HL-60/S4 treated with retinoic acid at 250 ng/mL for 4 days and 3 days (cell line): Measurements from ENCODE around the gene MLC1.

Experiments
- in situ Hi-C: fragments of 300-500 bp; cut with MboI; formaldehyde crosslinking; loops from 2 replicates; pipeline ENCODE4 v1.7.0; 2022; ENCODE audit warnings: low sequenced_read_pairs

Gene MLC1

DNA sequence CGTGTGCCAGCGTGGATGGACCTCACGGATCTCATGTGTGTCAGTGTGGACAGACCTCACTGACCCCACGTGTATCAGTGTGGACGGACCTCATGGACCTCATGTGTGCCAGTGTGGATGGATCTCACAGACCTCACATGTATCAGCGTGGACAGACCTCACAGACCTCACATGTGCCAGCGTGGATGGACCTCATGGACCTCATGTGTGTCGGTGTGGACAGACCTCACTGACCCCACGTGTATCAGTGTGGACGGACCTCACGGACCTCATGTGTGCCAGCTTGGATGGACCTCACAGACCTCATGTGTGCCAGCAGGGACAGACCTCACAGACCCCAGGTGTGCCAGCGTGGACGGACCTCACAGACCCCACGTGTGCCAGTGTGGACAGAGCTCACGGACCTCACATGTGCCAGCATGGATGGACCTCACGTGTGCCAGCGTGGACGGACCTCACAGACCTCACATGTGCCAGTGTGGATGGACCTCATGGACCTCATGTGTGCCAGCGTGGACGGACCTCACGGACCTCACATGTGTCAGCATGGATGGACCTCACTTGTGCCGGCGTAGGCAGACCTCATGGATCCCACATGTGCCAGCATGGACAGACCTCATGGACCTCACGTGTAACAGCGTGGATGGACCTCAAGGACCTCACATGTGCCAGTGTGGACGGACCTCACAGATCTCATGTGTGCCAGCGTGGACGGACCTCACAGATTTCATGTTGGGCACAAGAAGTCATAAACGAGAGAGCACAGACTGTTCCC is 45.4 kb downstream of the MLC1 start:
- in situ Hi-C loops: no loop called here

GRCh38 chr22:50035976-50036724 is 49.1 kb downstream of the MLC1 start:
- in situ Hi-C loops: no loop called here

DNA sequence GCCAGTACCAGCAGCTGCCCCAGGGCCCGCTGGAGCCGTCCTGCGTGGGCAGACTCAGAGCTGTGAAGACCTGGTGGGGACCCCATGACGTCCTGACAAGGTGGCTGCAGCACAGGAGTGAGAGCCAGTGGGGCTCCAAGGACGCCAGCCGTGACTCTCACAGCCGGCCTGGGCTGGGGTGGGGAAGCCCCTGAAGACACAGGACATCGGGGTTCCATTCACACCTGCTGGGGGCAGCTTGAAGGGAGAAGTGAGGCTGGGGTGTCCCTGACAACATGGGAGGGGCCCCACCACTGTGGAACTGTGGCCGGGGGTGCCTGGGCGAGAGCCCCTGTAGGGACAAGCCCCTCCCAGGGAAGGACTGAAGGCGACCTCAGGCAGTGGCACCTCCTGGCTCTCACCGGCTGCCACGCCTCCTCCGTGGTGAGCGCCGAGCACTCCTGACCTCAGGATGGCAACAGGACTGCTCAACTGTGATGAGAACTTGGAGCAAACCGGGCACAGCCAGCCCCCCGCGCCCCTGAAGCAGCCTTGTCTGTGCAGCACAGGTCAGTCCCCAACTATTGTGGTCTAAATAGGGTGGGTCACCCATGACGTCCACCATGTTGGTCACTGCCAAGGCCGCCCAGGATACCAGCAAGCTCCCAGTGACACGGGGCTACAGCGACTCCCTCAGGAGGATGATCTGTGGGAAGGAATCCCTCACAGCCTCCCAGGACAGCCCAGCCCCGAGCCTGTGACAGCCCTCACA is 49.9 kb downstream of the MLC1 start:
- in situ Hi-C loops: no loop called here

- in situ Hi-C loops: no loop called here
Measured at GRCh38 chr22:50034126-50035081, 50.8 kb downstream of the MLC1 start.

DNA sequence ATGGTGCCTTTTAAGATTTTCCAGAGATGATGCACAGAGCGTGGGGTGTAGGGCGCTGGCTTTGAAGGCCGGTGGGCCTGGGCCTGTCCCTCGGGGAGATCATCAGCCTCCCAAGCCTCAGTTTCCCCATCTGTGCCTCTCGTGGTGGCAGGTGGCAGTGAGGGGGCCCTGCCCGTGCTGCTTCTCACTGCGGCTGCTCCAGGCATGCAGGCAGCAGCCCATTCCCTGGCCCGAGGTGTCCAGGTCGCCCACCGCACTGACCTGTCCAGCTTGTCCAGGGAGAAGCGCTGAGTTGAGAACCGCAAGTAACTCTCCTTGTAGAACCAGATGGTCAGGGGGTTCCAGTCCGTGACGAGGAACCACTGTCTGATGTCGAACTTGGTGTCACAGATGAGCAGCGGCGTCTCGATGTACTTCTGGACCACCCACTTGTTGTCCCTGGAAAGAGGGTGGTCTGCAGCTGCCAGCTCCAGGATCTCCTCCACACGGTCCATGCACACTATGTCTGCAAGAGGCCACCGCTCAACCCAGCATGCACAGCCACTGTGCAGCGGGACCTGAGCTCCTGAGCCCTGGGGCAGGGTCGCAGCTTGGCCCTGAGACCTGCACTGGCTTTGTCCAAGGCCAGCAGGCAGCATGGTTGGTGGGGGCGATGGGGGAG is 52.2 kb downstream of the MLC1 start:
- in situ Hi-C loops: no loop called here

GRCh38 chr22:50032109-50032871 is 52.9 kb downstream of the MLC1 start:
- in situ Hi-C loops: no loop called here

- in situ Hi-C loops: no loop called here
Measured at GRCh38 chr22:50031189-50032091, 53.8 kb downstream of the MLC1 start.

DNA sequence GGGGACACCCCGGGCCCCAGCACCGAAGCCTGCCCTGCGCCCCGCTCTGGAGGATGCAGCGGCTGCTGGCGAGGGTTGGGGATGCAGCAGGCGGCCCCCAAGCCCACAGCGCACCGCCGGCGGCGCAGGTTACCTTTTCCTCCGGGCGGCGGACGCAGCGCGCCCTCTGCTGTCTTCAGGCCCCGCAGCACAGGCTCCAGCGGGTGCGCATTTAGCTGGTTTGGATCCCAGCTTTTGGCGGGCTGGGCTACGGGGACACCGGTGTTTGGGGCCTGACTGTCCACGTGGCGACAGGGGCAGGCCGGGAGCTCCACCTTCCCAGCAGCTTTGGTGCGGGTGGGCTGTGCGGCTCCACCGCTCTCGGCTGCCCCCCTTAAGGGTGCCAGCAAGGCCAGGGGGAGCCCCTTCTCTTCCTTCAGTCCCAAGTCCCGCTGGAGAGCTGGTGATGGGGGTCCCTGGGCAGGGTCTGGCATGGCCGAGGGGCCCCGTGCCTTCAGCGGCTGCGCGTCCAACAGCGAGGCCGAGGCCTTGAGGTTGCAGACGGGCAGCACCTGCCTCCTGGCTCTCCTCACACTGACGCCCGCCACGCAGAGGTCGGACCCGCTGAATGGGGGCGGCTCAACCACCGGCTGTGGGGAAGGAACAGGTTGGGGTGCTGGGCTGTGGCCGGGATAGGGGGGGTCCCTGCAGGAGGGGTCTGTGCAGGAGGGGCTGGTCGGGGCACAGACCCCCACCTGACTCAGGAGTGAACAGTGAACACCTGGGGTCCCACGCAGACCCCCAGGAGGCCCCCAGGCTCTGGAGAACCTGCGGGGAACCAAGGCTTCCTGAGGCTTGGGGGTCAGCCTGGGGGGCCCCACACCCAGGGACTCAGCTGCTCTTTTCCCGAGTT is 54.7 kb downstream of the MLC1 start:
- in situ Hi-C loops: no loop called here

DNA sequence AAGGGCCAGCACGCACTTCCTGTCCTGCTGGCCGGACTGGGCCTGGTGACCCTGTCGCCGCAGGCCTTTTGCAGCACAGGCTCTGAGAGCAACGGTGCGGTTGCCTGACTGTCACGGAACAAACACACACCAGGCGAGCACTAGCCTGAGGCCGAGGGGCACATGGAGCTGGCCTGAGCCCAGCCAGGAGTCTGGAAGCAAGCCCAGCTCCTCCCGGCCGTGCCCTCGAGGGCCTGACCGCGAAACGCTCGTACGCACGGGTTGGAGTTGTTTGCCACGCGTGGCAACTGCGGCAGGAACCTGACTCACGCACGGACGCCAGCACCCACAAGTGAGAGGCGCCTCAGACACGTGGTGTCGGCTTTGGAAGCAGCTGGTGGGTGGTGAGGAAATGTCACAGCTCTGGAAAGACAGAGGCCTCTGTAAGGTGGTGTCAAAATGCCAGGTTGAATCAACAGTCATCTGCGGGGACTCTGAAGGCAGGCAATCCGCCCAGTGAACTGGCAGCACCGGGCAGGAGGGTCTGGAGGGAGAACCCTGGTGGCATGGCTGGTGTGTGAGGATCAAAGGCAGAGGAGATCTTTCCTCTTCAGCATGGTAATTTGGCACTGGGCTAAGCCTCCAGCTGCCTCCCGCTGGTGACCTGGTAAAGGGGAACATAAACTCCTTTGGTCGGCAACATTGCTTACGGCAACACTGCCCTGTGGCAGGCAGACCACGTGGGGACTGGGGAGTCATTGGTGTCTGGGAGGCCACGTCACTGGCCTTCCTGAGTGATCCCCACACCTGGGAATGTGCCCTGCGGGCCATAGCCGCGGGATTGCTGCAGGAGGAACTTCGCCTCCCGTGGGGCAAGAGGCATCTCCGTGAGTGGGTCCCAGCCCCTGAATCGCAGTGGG is 57.3 kb downstream of the MLC1 start:
- in situ Hi-C loops: loop anchor here (10.0 kb wide), 1 partner anchor 263 kb away; no protein-coding TSS in a partner anchor

DNA sequence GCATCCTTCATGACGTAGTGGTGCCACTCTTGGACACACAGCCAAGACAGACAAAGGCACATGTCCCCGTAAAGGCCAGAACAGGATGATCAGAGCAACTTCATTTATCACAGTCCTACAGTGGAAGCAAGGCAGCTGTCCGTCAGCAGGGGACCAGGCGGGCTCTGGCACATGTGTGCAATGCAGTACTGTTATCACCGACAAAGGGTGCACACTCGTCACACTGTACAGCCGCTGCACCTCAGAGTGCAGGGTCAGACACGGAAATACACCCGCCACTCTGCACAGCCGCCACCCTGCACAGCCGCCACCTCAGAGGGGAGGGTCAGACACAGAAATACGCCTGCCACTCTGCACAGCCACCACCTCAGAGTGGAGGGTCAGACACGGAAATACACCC is 59.2 kb downstream of the MLC1 start:
- in situ Hi-C loops: loop anchor here (10.0 kb wide), 1 partner anchor 261 kb away; no protein-coding TSS in a partner anchor

GRCh38 chr22:50022171-50022819 is 62.9 kb downstream of the MLC1 start:
- in situ Hi-C loops: loop anchor here (10.0 kb wide), 1 partner anchor 257 kb away; no protein-coding TSS in a partner anchor

DNA sequence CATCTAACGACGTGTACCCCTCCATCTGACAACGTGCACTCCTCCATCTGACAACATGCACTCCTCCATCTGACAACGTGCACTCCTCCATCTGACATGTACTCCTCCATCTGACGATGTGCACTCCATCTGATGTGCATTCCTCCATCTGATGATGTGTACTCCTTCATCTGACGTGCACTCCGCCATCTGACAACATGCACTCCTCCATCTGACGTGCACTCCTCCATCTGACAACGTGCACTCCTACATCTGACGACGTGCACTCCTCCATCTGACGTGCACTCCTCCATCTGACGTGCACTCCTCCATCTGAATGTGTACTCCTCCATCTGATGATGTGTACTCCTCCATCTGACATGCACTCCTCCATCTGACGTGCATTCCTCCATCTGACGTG is 64.6 kb downstream of the MLC1 start:
- in situ Hi-C loops: loop anchor here (10.0 kb wide), 1 partner anchor 256 kb away; no protein-coding TSS in a partner anchor

DNA sequence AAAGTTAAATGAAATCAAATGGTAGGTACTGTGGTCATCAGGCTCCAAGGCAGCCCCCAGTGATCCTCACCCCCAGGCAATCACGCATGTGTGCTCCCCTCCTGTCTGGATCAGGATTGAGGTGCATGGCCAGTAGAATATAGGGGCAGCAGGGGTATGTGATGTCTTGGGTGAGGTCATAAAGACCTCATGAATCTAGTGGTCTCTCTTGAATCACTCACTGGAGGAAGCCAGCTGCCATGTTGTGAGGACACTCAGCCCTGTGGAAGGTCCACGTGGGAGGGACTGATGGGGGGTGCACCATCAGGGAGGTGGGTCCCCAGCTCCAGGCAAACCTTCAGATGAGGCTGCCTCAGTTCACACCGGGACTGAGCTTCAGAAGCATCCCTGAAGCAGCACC is 65.9 kb downstream of the MLC1 start:
- in situ Hi-C loops: no loop called here

DNA sequence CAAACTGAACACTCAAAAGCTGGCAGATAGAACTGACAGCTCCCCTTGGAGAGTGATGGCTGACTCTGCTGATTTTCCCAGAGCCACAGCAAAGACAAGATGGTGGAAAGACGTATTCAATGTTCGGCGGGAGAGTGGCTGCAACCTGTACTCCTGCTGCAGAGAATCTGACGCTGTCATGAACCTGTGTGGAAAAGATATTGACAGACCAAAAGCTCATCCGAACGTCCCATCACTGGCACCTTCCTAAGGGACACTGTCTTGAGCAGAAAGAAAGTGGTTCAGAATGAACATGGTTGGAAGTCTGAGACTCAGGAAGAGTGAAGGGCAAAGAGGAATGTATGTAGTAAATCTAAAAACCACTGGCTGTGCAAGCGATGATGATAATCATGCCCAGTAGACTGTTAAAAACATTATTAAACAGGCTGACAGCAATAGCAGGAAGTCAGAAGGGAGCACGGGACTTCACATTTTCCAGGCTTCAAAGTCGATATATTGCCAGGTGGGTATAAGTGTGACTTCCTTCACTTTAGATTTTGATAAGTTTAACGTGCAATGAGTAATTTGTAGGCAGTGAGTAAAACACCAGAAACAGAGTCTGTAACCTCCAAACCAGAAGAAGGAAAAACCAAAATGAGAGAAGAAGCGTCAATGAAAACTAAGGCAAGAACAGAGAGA is 66.5 kb downstream of the MLC1 start:
- in situ Hi-C loops: no loop called here

GRCh38 chr22:50017701-50018224 is 67.5 kb downstream of the MLC1 start:
- in situ Hi-C loops: no loop called here
